Activated CD4-positive, alpha-beta memory T cell treated with anti-CD3 and anti-CD28 coated beads for 36 hours (primary cell): Measurements from ENCODE around the gene DELE1. TPM values are rescaled to one million over a fixed set of nuclear protein-coding genes. Genes with fewer than 3 reads are reported as not detected.
A peak's percentile ranks its signal among the peaks of the same experiment; 100 is the strongest.
"Not testable (repeated sequence)": the region's sequence is repeated elsewhere in the genome, so short reads cannot be mapped to it uniquely, and the experiment has no call there.

ENCODE experiments used
- CTCF ChIA-PET: fragments of 350-600 bp; sonication (Branson Sonifier 250); formaldehyde crosslinking; loops from one replicate; lab custom pipeline; 2021; ENCODE audit warnings: antibody characterized with exemption, inconsistent platforms; lab: Charles Lee
- POLR2A ChIA-PET: fragments of 350-600 bp; sonication (Branson Sonifier 250); formaldehyde crosslinking; loops from one replicate; lab custom pipeline; 2021; ENCODE audit warnings: antibody characterized with exemption; lab: Charles Lee
- DNase-seq: peaks from one replicate; pipeline ENCODE4 v3.0.0-alpha.2; 2020
- H3K27ac Mint-ChIP-seq: one replicate; pipeline ENCODE4 v1.8.0; 2021; ENCODE audit warnings: mixed read lengths
- H3K27me3 Mint-ChIP-seq: one replicate; pipeline ENCODE4 v1.8.0; 2021; ENCODE audit warnings: mixed read lengths
- H3K36me3 Mint-ChIP-seq: one replicate; pipeline ENCODE4 v1.8.0; 2021; ENCODE audit warnings: mixed read lengths
- H3K4me1 Mint-ChIP-seq: one replicate; pipeline ENCODE4 v1.8.0; 2021; ENCODE audit warnings: low read depth, mixed read lengths
- H3K4me3 Mint-ChIP-seq: one replicate; pipeline ENCODE4 v1.8.0; 2021; ENCODE audit warnings: mild to moderate bottlenecking, mixed read lengths
- H3K9me3 Mint-ChIP-seq: one replicate; pipeline ENCODE4 v1.8.0; 2021; ENCODE audit warnings: mixed read lengths
- intact Hi-C: fragments of 100-400 bp; cut with micrococcal nuclease; formaldehyde crosslinking; loops from one replicate; pipeline ENCODE4 v1.15.1; 2023
- total RNA-seq, 2 experiments: library from RNA; stranded (reverse); gene quantifications; one replicate each; pipeline ENCODE4 v1.2.3, GENCODE V29; 2021

The DELE1 gene
- total RNA-seq, 2 experiments from 2014 or later, result 49.3 to 51.5 TPM

DNA sequence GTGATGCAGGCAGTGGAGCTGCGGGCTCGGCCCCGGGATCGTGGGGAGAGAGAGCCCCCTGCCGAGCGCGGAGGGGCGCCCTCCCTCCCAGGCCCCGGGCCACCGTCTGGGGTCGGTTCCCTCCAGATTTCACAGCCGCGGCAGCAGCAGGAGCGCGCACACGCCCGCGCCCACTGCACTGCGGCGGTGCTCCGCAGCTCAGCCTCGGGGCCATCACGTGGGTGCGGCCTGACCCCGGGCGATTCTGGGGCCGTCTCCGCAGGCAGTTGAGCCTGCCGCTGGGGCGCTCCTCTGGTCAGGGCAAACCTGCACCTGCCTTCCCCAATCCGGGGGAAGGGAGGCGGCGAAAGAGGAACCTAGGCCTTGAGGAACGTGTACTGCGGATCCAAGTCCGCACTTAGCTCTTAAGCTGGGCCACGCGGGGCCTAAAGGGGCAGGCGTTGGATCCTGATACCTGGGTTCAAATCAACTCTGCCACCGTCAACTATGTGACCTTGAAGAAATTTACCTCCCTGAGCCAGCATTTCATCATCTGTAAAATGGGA, 9.4 kb upstream of the DELE1 start:
- no peak overlapping the region for H3K4me3 Mint-ChIP-seq
- H3K4me1 Mint-ChIP-seq, result peaks cover 8% of the 10 kb centered on the region
- H3K36me3 Mint-ChIP-seq, result no peaks in the 10 kb centered on the region
- H3K9me3 Mint-ChIP-seq, result no peaks in the 10 kb centered on the region
- no peak overlapping the region for H3K27ac Mint-ChIP-seq
- H3K27me3 Mint-ChIP-seq, result peaks cover 22% of the 10 kb centered on the region
- intact Hi-C loops, result no loop called here
- peak; percentile 25 for DNase-seq
- POLR2A ChIA-PET, result interaction anchor here (1.0 to 1.5 kb wide), 2 partner anchors 8 to 55 kb away, joined by 3 to 4 read pairs; partner anchors contain the start of gene RNF14
- CTCF ChIA-PET, result interaction anchor here (2.0 to 4.3 kb wide), 3 partner anchors 34 to 222 kb away, joined by 8 to 25 read pairs (median 22); no protein-coding TSS in a partner anchor

DNA sequence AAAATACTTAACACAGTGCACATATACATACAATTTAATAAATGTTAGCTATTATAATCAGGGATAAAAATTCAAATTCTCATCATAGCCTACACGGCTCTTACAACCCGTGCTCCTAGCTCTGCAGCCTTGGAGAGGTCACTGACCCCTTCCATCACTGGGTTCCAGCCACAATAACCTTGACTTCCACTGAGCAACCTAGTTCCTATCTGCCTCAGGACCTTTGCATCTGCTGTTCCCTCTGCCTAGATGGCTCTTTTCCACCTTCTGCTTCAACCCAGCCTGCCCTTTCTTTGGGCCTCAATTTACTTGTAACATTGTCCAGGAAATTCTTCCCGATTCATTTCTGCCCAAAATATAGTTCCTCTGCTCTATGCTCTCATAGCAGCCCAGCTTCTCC, 8.9 kb upstream of the DELE1 start:
- no peaks in the 10 kb centered on the region for H3K9me3 Mint-ChIP-seq
- no peak overlapping the region for H3K27ac Mint-ChIP-seq
- CTCF ChIA-PET, result interaction anchor here (0.6 to 4.3 kb wide), 4 partner anchors 34 to 1334 kb away, joined by 3 to 25 read pairs (median 13); no protein-coding TSS in a partner anchor
- peaks cover 22% of the 10 kb centered on the region for H3K27me3 Mint-ChIP-seq
- no peak overlapping the region for H3K4me3 Mint-ChIP-seq
- H3K36me3 Mint-ChIP-seq, result no peaks in the 10 kb centered on the region
- no peak for DNase-seq
- peaks cover 8% of the 10 kb centered on the region for H3K4me1 Mint-ChIP-seq
- POLR2A ChIA-PET, result interaction anchor here (1.0 to 1.5 kb wide), 2 partner anchors 8 to 55 kb away, joined by 3 to 4 read pairs; partner anchors contain the start of gene RNF14
- intact Hi-C loops, result no loop called here

DNA sequence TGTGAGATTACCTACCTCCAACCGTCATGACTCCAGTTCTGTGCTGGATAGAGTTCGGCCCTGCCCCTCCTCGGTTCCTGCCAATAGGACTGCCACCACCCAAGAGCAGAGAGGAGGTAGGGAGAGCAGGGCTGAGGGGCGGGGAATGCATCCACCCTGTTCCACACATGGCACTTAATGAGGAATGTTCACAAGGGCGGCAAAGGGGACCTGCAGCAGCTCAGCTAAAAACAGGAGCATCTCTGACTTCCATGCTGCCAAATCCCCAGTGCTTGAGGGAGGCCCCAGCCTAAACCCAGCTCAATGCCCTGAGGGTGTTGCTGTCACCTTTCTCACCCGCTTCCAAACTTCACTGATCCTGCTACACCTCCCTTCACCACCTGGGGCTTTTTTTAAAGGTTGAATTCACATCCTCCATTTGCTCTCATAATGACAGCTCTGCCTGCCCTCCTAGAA, 7.8 kb upstream of the DELE1 start:
- no peaks in the 10 kb centered on the region for H3K9me3 Mint-ChIP-seq
- peaks cover 22% of the 10 kb centered on the region for H3K27me3 Mint-ChIP-seq
- intact Hi-C loops, result no loop called here
- H3K36me3 Mint-ChIP-seq, result no peaks in the 10 kb centered on the region
- CTCF ChIA-PET, result interaction anchor here (1.0 to 4.3 kb wide), 5 partner anchors 9 to 251 kb away, joined by 3 to 25 read pairs (median 14); no protein-coding TSS in a partner anchor
- no peak overlapping the region for H3K27ac Mint-ChIP-seq
- H3K4me3 Mint-ChIP-seq, result no peak overlapping the region
- POLR2A ChIA-PET, result no interaction called here
- DNase-seq, result no peak
- peaks cover 8% of the 10 kb centered on the region for H3K4me1 Mint-ChIP-seq

DNA sequence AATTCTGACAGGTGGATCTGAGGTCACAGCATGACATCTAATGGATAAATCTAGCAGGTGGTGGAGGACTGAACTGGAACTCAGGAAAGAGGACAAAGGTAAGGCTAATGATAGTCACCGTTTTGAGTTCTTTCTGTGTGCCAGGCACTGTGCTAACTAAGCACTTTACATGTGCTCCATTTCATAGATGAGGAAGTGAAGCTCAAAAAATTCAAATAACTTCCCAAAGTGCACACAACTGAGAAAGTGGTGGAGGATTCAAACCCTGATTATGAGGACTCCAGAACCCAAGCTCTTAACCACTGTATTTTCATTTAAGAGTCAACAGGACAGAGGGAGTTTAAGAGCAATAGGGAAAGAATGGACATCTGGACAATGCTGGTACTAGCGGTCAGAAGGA, 7.1 kb upstream of the DELE1 start:
- Mint-ChIP-seq H3K27me3 (peaks cover 22% of the 10 kb centered on the region), H3K9me3 (no peaks in the 10 kb centered on the region), H3K4me1 (peaks cover 8% of the 10 kb centered on the region), H3K36me3 (no peaks in the 10 kb centered on the region), H3K27ac (no peak overlapping the region), H3K4me3 (no peak overlapping the region)
- ChIA-PET CTCF (interaction anchor here (1.0 to 4.3 kb wide), 4 partner anchors 9 to 224 kb away, joined by 3 to 25 read pairs (median 18); no protein-coding TSS in a partner anchor), POLR2A (no interaction called here)
- DNase-seq, result no peak
- intact Hi-C loops, result no loop called here

DNA sequence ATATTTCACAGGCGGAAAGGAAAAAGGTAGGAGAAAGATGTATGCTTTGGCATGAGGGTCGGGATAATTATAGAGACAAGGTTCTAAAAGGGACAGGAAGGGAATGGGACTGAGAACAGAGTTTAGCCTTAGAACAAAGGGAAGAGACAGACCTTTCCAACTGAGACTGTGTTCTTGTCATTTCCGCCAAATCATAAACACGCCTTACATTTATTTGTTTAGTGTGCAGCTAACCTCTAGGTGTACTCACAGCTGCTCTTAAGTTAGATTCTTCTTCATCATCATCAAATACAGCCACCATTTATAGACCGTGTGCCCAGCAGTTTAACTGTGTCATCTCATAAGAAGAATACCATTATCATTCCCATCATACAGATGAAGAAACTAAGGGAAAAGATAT, 5.9 kb upstream of the DELE1 start:
- POLR2A ChIA-PET, result no interaction called here
- intact Hi-C loops, result no loop called here
- Mint-ChIP-seq H3K4me3 (no peak overlapping the region), H3K36me3 (no peaks in the 10 kb centered on the region), H3K27ac (no peak overlapping the region), H3K9me3 (no peaks in the 10 kb centered on the region), H3K27me3 (peaks cover 21% of the 10 kb centered on the region), H3K4me1 (peaks cover 8% of the 10 kb centered on the region)
- no peak for DNase-seq
- CTCF ChIA-PET, result interaction anchor here (0.8 kb wide), 1 partner anchor 43 kb away, joined by 4 read pairs; no protein-coding TSS in a partner anchor

DNA sequence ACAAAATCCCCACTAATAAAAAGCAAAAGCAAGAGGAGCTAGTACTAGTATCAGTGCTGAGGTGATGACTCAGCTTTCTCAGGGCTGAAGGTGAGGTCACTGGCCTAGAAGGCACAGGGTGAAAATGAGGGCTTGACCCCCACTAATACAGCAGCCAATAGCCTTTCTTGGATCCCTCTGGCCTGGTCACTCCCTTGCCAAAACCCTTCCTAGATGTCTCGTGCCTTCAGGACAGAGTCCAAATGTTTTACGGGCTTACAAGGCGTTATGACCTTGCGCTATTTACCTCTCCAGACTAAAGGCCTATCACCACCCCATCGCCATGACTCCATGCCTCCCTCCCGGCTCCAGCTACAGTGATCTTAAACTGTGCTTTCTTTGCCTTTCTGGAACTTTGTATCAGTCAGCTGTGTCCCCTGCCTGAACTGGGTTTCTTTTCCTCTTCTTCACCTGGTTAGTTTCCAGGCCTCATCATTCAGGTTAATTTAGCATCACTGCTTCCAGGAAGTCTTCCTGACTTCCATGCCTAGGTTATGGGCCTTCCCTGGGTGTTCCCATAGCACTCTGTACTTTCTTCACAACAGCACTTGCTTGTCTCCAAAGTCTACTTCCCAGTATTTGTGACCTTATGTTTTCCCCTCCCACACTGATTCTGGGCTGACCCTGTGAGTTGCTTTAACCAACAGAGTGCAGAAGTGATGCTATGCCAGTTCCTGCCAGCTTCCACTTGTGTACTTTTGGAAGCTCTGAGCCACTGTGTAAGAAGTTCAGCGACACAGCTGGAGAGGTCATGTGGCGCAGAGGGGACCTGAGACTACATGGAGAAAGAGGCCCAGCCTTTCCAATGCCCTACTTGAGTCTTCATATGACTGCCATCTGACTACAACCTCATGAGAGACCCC, 4.2 kb upstream of the DELE1 start:
- peaks cover 10% of the 10 kb centered on the region for H3K27me3 Mint-ChIP-seq
- CTCF ChIA-PET, result interaction anchor here (2.2 to 2.4 kb wide), 2 partner anchors 40 to 41 kb away, joined by 9 to 13 read pairs; partner anchors contain the start of gene PCDH1
- H3K9me3 Mint-ChIP-seq, result no peaks in the 10 kb centered on the region
- H3K4me3 Mint-ChIP-seq, result no peak overlapping the region
- POLR2A ChIA-PET, result no interaction called here
- peaks cover 9% of the 10 kb centered on the region for H3K4me1 Mint-ChIP-seq
- no peak for DNase-seq
- H3K36me3 Mint-ChIP-seq, result peaks cover 3% of the 10 kb centered on the region
- intact Hi-C loops, result no loop called here
- no peak overlapping the region for H3K27ac Mint-ChIP-seq

DNA sequence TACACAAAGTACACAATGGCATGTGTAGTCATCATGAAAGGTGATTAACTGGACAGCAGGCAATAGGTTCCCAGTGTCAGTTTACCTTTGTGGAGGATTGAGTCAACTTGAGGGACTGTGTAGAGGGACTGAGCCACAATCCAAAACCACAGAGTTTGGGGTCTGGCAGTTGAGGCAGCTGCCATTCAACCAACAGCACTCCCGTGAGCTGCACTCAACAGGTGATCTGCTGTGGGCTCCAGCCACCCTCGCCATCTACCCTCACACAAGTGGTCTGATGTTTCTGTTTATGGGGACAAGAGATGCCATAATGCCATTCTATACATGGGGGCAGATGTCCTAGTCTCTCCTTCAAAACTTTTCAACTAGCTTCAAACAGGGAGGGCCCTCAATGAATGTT, 2.9 kb upstream of the DELE1 start:
- no peak overlapping the region for H3K27ac Mint-ChIP-seq
- CTCF ChIA-PET, result interaction anchor here (2.2 to 2.4 kb wide), 2 partner anchors 40 to 42 kb away, joined by 9 to 13 read pairs; partner anchors contain the start of gene PCDH1
- no peaks in the 10 kb centered on the region for H3K9me3 Mint-ChIP-seq

DNA sequence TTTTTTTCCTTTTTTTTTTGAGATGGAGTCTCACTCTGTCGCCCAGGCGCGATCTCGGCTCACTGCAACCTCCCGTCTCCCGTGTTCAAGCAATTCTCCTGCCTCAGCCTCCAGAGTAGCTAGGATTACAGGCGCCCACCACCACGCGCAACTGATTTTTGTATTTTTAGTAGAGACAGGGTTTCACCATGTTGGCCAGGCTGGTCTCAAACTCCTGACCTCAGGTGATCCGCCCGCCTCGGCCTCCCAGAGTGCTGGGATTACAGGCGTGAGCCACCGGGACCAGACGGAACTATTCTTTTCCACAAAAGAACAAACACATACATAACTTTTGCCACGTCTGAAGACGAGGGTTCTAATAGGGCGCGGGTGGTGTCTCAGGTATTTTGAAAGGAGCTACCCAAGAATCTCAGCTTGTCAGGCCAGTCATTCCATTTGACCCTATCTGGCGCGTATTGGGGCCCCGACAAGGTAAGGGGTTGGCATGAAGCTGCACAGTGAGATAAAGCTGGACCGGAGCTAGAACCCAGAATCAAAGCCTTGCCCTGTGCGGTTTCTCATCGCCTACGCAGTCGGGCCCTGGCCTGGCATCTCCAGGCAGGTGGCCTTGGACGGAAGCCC, 734 bp upstream of the DELE1 start:
- intact Hi-C loops, result loop anchor here (1.0 kb wide), 2 partner anchors 46 to 230 kb away; partner anchors contain the start of gene RNF14
- ChIA-PET CTCF (interaction anchor here (0.6 to 3.8 kb wide), 9 partner anchors 38 to 359 kb away, joined by 3 to 32 read pairs (median 5); partner anchors contain the start of genes PCDH1 and RNF14), POLR2A (interaction anchor here (0.9 to 1.6 kb wide), 10 partner anchors 9 to 433 kb away, joined by 3 to 10 read pairs (median 5); partner anchors contain the start of genes FCHSD1, PCDH12 and RNF14)
- Mint-ChIP-seq H3K36me3 (peaks cover 20% of the 10 kb centered on the region), H3K4me1 (peaks cover 17% of the 10 kb centered on the region), H3K4me3 (peak overlapping the region; percentile 80), H3K27ac (peak overlapping the region; percentile 96)
- peak; percentile 48 for DNase-seq
- H3K27me3 Mint-ChIP-seq, H3K9me3 Mint-ChIP-seq: not testable (repeated sequence)

More for the DNA sequence above, 2.9 kb upstream of the DELE1 start:
- peaks cover 8% of the 10 kb centered on the region for H3K36me3 Mint-ChIP-seq
- no peaks in the 10 kb centered on the region for H3K27me3 Mint-ChIP-seq
- intact Hi-C loops, result no loop called here
- DNase-seq, result no peak
- H3K4me1 Mint-ChIP-seq, result peaks cover 14% of the 10 kb centered on the region
- no peak overlapping the region for H3K4me3 Mint-ChIP-seq
- POLR2A ChIA-PET, result no interaction called here

DNA sequence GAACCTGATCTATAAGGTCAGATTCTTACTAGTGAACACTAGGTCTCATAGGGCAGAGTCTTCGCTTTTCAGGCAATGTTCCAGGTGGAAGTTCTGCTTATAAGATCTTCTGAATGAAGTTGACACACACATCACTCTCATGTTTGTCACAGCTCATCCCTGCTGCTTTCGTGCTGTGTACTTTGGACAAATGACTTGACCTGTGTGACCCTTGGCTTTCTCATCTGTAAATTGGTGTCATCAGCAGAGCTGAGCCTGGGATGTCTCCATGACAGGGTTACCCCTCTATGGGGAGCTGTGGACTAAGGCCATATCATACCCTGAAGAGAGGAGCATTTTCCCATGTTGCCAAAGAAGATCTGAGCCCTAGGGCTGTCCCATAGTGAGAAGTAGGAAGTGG, 2.8 kb downstream of the DELE1 start:
- H3K4me1 Mint-ChIP-seq, result peaks cover 18% of the 10 kb centered on the region
- no peaks in the 10 kb centered on the region for H3K9me3 Mint-ChIP-seq
- H3K4me3 Mint-ChIP-seq, result no peak overlapping the region
- no peak overlapping the region for H3K27ac Mint-ChIP-seq
- intact Hi-C loops, result no loop called here
- no peaks in the 10 kb centered on the region for H3K27me3 Mint-ChIP-seq
- CTCF ChIA-PET, result interaction anchor here (0.7 to 1.3 kb wide), 2 partner anchors 34 to 224 kb away, joined by 4 read pairs; no protein-coding TSS in a partner anchor
- POLR2A ChIA-PET, result interaction anchor here (0.6 kb wide), 1 partner anchor 35 kb away, joined by 3 read pairs; no protein-coding TSS in a partner anchor
- DNase-seq, result no peak
- peaks cover 39% of the 10 kb centered on the region for H3K36me3 Mint-ChIP-seq

DNA sequence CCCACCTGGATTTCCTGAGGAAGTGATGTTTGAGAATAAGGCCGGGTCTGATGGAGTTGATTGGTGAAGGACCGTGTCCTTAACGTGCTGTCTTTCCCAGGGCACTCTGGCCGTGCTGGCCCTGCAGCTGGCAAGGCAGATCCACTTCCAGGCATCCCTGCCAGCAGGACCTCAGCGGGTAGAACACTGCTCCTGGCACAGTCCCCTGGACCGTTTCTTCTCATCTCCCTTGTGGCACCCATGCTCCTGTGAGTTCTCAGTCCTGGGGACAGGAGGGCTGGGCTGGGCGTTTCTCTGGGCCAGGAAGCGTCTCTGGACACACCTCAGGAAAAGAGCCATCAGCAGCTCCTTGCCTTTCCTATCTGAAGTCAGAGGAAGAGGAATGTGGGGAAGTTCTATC, 4.4 kb downstream of the DELE1 start:
- H3K9me3 Mint-ChIP-seq, result no peaks in the 10 kb centered on the region
- no peak overlapping the region for H3K27ac Mint-ChIP-seq
- no peaks in the 10 kb centered on the region for H3K27me3 Mint-ChIP-seq
- peaks cover 15% of the 10 kb centered on the region for H3K4me1 Mint-ChIP-seq
- peaks cover 45% of the 10 kb centered on the region for H3K36me3 Mint-ChIP-seq
- no peak for DNase-seq
- intact Hi-C loops, result no loop called here
- H3K4me3 Mint-ChIP-seq, result no peak overlapping the region
- ChIA-PET POLR2A (no interaction called here), CTCF (no interaction called here)

DNA sequence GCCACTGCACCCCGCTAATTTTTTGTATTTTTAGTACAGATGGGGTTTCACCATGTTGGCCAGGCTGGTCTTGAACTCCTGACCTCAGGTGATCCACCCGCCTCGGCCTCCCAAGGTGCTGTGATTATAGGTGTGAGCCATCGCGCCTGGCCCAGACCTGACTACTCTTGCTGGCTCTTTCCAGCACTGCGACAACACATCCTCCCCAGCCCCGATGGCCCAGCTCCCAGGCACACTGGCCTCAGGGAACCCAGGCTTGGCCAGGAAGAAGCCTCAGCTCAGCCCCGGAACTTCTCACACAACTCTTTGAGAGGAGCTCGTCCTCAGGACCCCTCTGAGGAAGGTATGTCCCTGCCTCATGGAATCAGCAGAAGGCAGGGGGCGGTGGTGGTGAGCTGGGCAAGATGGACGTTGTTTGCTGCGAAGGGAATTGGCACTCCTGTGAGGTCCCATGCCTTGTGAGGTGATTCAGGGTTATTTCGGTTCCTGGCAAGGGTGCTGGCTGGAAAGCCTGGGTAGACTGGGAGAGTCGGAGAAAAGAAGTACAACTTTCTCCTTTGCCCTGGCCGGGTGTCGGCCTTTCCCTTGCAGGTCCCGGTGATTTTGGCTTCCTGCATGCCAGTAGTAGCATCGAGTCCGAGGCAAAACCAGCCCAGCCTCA, 5.9 kb downstream of the DELE1 start:
- ChIA-PET POLR2A (no interaction called here), CTCF (no interaction called here)
- H3K4me1 Mint-ChIP-seq, result peaks cover 8% of the 10 kb centered on the region
- no peak overlapping the region for H3K27ac Mint-ChIP-seq
- H3K36me3 Mint-ChIP-seq, result peaks cover 44% of the 10 kb centered on the region
- H3K27me3 Mint-ChIP-seq, result no peaks in the 10 kb centered on the region
- intact Hi-C loops, result no loop called here
- no peak for DNase-seq
- no peaks in the 10 kb centered on the region for H3K9me3 Mint-ChIP-seq
- H3K4me3 Mint-ChIP-seq, result no peak overlapping the region
